K562 (cell line): ENCODE results near the gene HUS1. TPM values are rescaled to one million over a fixed set of nuclear protein-coding genes. Genes with fewer than 3 reads are reported as not detected.

Experiments
- ATAC-seq: fragments of 200-7000 bp; cut with Tn5 transposase; 3 replicates; pipeline ENCODE4 v1.9.1; 2020; ENCODE audit warnings: moderate library complexity
- BruUV-seq: library from RNA; stranded (reverse); fragments of 400-500 nt; replicated peaks from 2 replicates; lab custom pipeline; 2021; lab: Mats Ljungman, UMichigan
- CTCF ChIA-PET: fragments of 300-600 bp; formaldehyde crosslinking; extraction: SDS; loops from one replicate; lab custom pipeline; 2021; ENCODE audit warnings: low intra/inter-chr PET ratio; lab: Yijun Ruan, JAX
- POLR2A ChIA-PET: fragments of 300-600, 350-650 bp; sonication (Branson Sonifier 250); formaldehyde crosslinking; extraction: SDS; loops from one replicate; lab custom pipeline; 2021; ENCODE audit warnings: antibody characterized with exemption, inconsistent platforms; lab: Yijun Ruan, JAX
- DNase-seq, 4 experiments: peaks; one replicate each; pipeline versions ENCODE4 v3.0.0 to v3.0.0-alpha.2; 2011 to 2018; ENCODE audit warnings: low spot score in 3 of 4, mixed read lengths in 3 of 4; ENCODE audit errors: extremely low read depth in 1 of 4
- FAIRE-seq: peaks from 2 replicates; lab custom pipeline; 2011; peaks lifted over from hg19 to GRCh38; lab: Jason Lieb, UNC
- H2AFZ ChIP-seq: 2 replicates; pipeline ENCODE4 v1.6.0; 2011; ENCODE audit warnings: low read depth, low read length, control low read depth, inconsistent platforms
- H3K27ac ChIP-seq: fragments of 200-600 bp; 3 replicates; pipeline ENCODE4 v1.8.0; 2011; ENCODE audit warnings: low read depth, mild to moderate bottlenecking, control low read depth, inconsistent platforms, low read length, moderate library complexity, mixed read lengths; ENCODE audit errors: extremely low read depth
- H3K27me3 ChIP-seq, 2 experiments: fragments of 300-600 bp in 1 of 2; 2 replicates in 1 of 2; 3 replicates in 1 of 2; pipeline versions ENCODE4 v1.6.0 to v1.8.0; 2011; ENCODE audit warnings: inconsistent platforms in 2 of 2, low read length in 2 of 2, mild to moderate bottlenecking in 1 of 2, mixed read lengths in 1 of 2, moderate library complexity in 1 of 2; ENCODE audit not compliant: control insufficient read depth in 2 of 2, insufficient read depth in 2 of 2
- H3K36me3 ChIP-seq: fragments of 300-600 bp; 3 replicates; pipeline ENCODE4 v1.8.0; 2011; ENCODE audit warnings: mild to moderate bottlenecking, low read length, inconsistent platforms; ENCODE audit not compliant: control insufficient read depth, insufficient read depth
- H3K4me1 ChIP-seq, 2 experiments: fragments of 200-600 bp in 1 of 2; replicated peaks in 1 of 2; 2 replicates in 1 of 2; 3 replicates in 1 of 2; pipeline versions ENCODE4 v1.5.1 to v1.8.0; 2011; ENCODE audit warnings: inconsistent platforms in 2 of 2, low read length in 2 of 2, mild to moderate bottlenecking in 1 of 2, mixed read lengths in 1 of 2, moderate library complexity in 1 of 2; ENCODE audit not compliant: control insufficient read depth in 2 of 2, insufficient read depth in 2 of 2
- H3K4me2 ChIP-seq: 2 replicates; pipeline ENCODE4 v1.6.1; 2011; ENCODE audit warnings: low read length, control low read depth, inconsistent platforms, mixed read lengths; ENCODE audit not compliant: insufficient read depth
- H3K4me3 ChIP-seq: fragments of 200-600 bp; sonication (generic), shearing (Covaris generic); 2 replicates; pipeline ENCODE4 v1.5.1; 2016; ENCODE audit warnings: control low read depth, inconsistent platforms
- H3K79me2 ChIP-seq: fragments of 200-600 bp; 3 replicates; pipeline ENCODE4 v1.8.0; 2011; ENCODE audit warnings: low read length, inconsistent platforms; ENCODE audit not compliant: control insufficient read depth, insufficient read depth
- H3K9ac ChIP-seq, 2 experiments: 2 replicates each; pipeline versions ENCODE4 v1.6.0 to v1.6.1; 2011; ENCODE audit warnings: low read depth in 2 of 2, low read length in 2 of 2, control low read depth in 1 of 2, inconsistent platforms in 1 of 2, mild to moderate bottlenecking in 1 of 2, mixed read lengths in 1 of 2; ENCODE audit not compliant: insufficient read depth in 1 of 2
- H3K9me1 ChIP-seq: one replicate; pipeline ENCODE4 v1.6.0; 2011; ENCODE audit warnings: inconsistent platforms, mild to moderate bottlenecking, low read length, moderate library complexity; ENCODE audit not compliant: control insufficient read depth, insufficient read depth
- H3K9me3 ChIP-seq: replicated peaks from 2 replicates; pipeline ENCODE4 v1.5.1; 2011; ENCODE audit warnings: low read depth, low read length, inconsistent platforms; ENCODE audit not compliant: control insufficient read depth, insufficient read depth
- H4K20me1 ChIP-seq: replicated peaks from 2 replicates; pipeline ENCODE4 v1.6.1; 2011; ENCODE audit warnings: low read length, inconsistent platforms, mixed read lengths; ENCODE audit not compliant: control insufficient read depth, insufficient read depth
- ATF1 ChIP-seq, 2 experiments: fragments of 450-650 bp in 1 of 2; IDR thresholded peaks; 2 replicates each; pipeline ENCODE4 v1.6.1; 2016; ENCODE audit warnings: missing compliant biosample characterization in 1 of 2, missing genetic modification characterization in 1 of 2
- CTCF ChIP-seq, 3 experiments: IDR thresholded peaks in 2 of 3; conservative IDR thresholded peaks in 1 of 3; 2 replicates each; pipeline ENCODE4 v1.5.1; 2011 to 2012; ENCODE audit warnings: low read length in 3 of 3, mild to moderate bottlenecking in 3 of 3, control low read depth in 2 of 3, improper control_type of control experiment in 1 of 3, inconsistent platforms in 1 of 3, low read depth in 1 of 3, mixed read lengths in 1 of 3, moderate library complexity in 1 of 3; ENCODE audit not compliant: insufficient read depth in 2 of 3
- LEF1 ChIP-seq: fragments of 450-650 bp; IDR thresholded peaks from 2 replicates; pipeline ENCODE4 v1.6.1; 2016; ENCODE audit warnings: mild to moderate bottlenecking
- NFIX ChIP-seq: fragments of 250-450 bp; sonication (Bioruptor Pico); IDR thresholded peaks from 2 replicates; pipeline ENCODE4 v1.4.0; 2020; ENCODE audit warnings: low read depth, mild to moderate bottlenecking, moderate library complexity
- NRF1 ChIP-seq, 2 experiments: fragments of 450-650 bp; IDR thresholded peaks in 1 of 2; conservative IDR thresholded peaks in 1 of 2; 2 replicates each; pipeline ENCODE4 v1.6.1; 2014; ENCODE audit warnings: mild to moderate bottlenecking in 2 of 2
- SOX6 ChIP-seq: fragments of 450-650 bp; IDR thresholded peaks from 2 replicates; pipeline ENCODE4 v1.6.1; 2014; ENCODE audit warnings: mild to moderate bottlenecking
- TGIF2 ChIP-seq: sonication (generic); formaldehyde crosslinking; IDR thresholded peaks from 2 replicates; pipeline ENCODE4 v1.8.1; 2022; ENCODE audit warnings: mild to moderate bottlenecking, missing genetic modification reagents, moderate library complexity
- ZNF263 ChIP-seq: sonication (generic); formaldehyde crosslinking; IDR thresholded peaks from 2 replicates; pipeline ENCODE4 v1.8.0; 2022; ENCODE audit warnings: mild to moderate bottlenecking, missing genetic modification reagents, borderline replicate concordance
- WGBS: fragments of 100-300 bp; shearing (Covaris generic); methylation state at CpG from one replicate; pipeline ENCODE4 v1.1.6; 2016; ENCODE audit warnings: low coverage, mixed read lengths; ENCODE audit not compliant: insufficient coverage; ENCODE audit errors: missing lambda C conversion rate; 5-methylcytosine and 5-hydroxymethylcytosine counted together
- in situ Hi-C: fragments of 300-500 bp; cut with MboI; formaldehyde crosslinking; loops from 4 replicates; pipeline ENCODE4 v1.15.0; 2018; ENCODE audit warnings: inconsistent platforms, mixed read lengths
- intact Hi-C: fragments of 100-400 bp; cut with micrococcal nuclease; formaldehyde crosslinking; loops from 2 replicates; pipeline ENCODE4 v1.14.2; 2022
- polyA plus RNA-seq, 8 experiments: library from polyadenylated mRNA; depleted of rRNA in 4 of 8; stranded (reverse) in 5 of 8; unstranded in 3 of 8; fragments of >200 nt; fragmentation: Nextera tagmentation in 2 of 8; fragmentation: Illumina TruSeq in 1 of 8; extraction: Ambion mirVana in 2 of 8; extraction: Trizol in 1 of 8; gene quantifications; 2 replicates each; pipeline versions ENCODE4 v1.2.1 to v1.2.3, GENCODE V29; 2011 to 2014; ENCODE audit warnings: inconsistent platforms in 1 of 8, missing spikeins in 1 of 8
- total RNA-seq, 7 experiments: library from RNA; depleted of rRNA in 6 of 7; stranded (reverse); fragments of >200 nt in 6 of 7; fragmentation: Illumina TruSeq in 2 of 7; extraction: Trizol in 2 of 7; gene quantifications; 2 replicates each; pipeline versions ENCODE4 v1.2.1 to v1.2.3, GENCODE V29; 2011 to 2021; ENCODE audit warnings: low replicate concordance in 1 of 7

The HUS1 gene
- total and polyA plus RNA-seq, 9 of the 15 experiments (the other 6 are each of a cell fraction or from before 2014, with no cell fraction given) = 11.5 to 27.0 (median 16.5) TPM

DNA sequence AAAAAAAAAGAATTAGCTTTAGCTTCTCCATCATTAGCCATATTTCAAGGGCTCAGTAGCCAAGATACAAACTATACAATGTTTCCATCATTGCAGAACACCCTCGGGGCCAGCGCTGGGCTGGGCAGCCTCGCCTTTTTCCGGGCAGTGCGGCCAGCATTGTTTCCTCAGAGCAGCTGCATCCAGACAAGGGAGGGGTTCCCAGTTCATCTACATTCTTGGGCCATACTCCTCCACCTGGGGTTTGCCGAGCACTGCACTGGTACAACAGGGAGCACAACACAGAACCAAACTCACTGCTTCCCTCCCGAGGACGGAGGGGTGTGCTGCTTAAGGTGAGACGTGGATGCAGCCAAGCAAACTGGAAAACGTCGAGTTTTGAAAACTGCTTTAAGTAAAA, 28.7 kb downstream of the HUS1 start:
- ChIA-PET CTCF (no interaction called here), POLR2A (interaction anchor here (0.6 kb wide), 1 partner anchor 230 kb away, joined by 4 read pairs; no protein-coding TSS in a partner anchor)
- in situ Hi-C loops = no loop called here
- 5% methylated on average over 11 of the region's 11 CpGs for WGBS
- DNase-seq (peak in 1 of 4 experiments; percentile 5), FAIRE-seq (no peak), ATAC-seq (peak; percentile 61)
- no peaks in the 10 kb centered on the region; the same call in 1 of the 2 replicates for H3K9me3 ChIP-seq
- no peak overlapping the region for H2AFZ ChIP-seq
- intact Hi-C loops = no loop called here
- H3K4me1 ChIP-seq = no peaks in the 10 kb centered on the region
- H3K9ac ChIP-seq = no peak overlapping the region
- no peak overlapping the region for H3K27ac ChIP-seq
- no peaks in the 10 kb centered on the region for H3K79me2 ChIP-seq
- H3K4me3 ChIP-seq = no peak overlapping the region
- H3K36me3 ChIP-seq = peaks cover 9% of the 10 kb centered on the region; the same call in 1 of the 3 replicates
- no peak overlapping the region for H3K4me2 ChIP-seq
- no TSS peak for BruUV-seq
- TF ChIP-seq NFIX (CRISPR knock-in tag) (no peak), SOX6 (no peak), ATF1 (CRISPR knock-in tag; IDR thresholded peaks at IDR 0.05) (no peak), ATF1 (tag; IDR thresholded peaks at IDR 0.05) (no peak), ZNF263 (CRISPR knock-in tag) (peak; percentile 53; the same call in 1 of the 2 replicates), TGIF2 (CRISPR knock-in tag) (no peak), LEF1 (no peak), CTCF (IDR thresholded peaks at IDR 0.05 in 2 of 3, conservative IDR thresholded peaks at IDR 0.05 in 1 of 3; ENCODE audit: insufficient read depth in 2 of 3, low read depth in 1 of 3, low read length in 3 of 3) (0 out of 6 replicates have a peak, but pooled peaks of 1 of the 3 experiments have one; percentile 5), NRF1 (conservative IDR thresholded peaks at IDR 0.05 in 1 of 2, IDR thresholded peaks at IDR 0.05 in 1 of 2) (no peak)
- H3K9me1 ChIP-seq = no peaks in the 10 kb centered on the region
- H3K27me3 ChIP-seq = peaks cover 10 to 35% of the 10 kb centered on the region in 2 experiments; a peak in 4 of 5 replicates
- no peaks in the 10 kb centered on the region; the same call in 1 of the 2 replicates for H4K20me1 ChIP-seq
